ENCODE measurements around the gene SLC35B2.

SLC35B2 gene

DNA sequence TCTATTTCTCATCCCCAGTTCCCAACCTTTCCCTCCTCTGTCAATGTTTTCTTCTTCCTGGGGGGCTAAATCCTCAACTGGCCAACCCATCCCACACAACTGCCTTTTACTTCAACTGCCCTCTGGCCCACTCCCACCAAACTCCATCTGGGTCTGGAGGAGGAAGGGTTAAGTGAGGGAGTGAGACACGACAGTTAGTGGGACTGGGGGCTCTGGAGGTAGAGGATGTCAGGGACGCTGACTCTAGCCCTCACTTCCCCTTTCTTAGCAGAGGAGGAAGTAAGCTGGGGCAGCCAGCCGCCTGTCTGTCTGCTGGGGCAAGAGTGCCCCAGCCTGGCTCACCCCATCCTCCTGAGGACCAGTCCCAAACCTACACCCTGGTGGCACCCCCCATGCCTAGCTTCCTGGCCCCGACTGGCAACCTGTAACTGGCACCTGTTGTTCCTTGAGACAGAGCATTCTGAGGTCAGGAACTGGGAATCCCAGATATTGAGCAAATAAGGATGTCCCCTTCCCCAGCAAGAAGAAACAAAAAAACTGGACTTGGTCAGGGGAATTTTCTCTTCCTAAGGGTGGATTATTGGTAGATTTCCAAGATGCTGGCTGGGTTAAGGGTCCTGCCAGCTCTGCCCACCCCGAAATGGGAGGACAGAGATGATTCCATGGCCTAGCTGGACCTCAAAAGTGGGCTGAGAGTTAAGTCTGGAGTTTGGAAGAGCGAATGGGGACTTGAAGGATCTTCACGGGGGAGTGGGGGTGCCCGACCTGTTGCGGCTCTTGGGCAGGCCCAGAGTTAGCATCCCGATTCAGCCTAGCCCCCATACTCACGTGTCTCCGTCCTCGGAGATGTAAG is 7.1 kb upstream of the SLC35B2 start:
- Histone ChIP-seq H3K36me3 (ENCODE audit: insufficient read depth, low read depth, low read length) (peaks cover 21% of the 10 kb centered on the region), H3K4me1 (ENCODE audit: insufficient read depth, low read length) (peaks cover 36% of the 10 kb centered on the region), H3K27me3 (ENCODE audit: insufficient read depth, low read length) (peaks cover 17% of the 10 kb centered on the region), H3K27ac (ENCODE audit: low read length) (no peak overlapping the region), H3K9me3 (ENCODE audit: insufficient read depth, low read depth, low read length) (no peaks in the 10 kb centered on the region), H3K9ac (ENCODE audit: low read depth, low read length) (peak overlapping the region; percentile 77; the same call in 1 of the 2 replicates), H3K4me3 (ENCODE audit: low read length) (peak overlapping the region; percentile 85)

DNA sequence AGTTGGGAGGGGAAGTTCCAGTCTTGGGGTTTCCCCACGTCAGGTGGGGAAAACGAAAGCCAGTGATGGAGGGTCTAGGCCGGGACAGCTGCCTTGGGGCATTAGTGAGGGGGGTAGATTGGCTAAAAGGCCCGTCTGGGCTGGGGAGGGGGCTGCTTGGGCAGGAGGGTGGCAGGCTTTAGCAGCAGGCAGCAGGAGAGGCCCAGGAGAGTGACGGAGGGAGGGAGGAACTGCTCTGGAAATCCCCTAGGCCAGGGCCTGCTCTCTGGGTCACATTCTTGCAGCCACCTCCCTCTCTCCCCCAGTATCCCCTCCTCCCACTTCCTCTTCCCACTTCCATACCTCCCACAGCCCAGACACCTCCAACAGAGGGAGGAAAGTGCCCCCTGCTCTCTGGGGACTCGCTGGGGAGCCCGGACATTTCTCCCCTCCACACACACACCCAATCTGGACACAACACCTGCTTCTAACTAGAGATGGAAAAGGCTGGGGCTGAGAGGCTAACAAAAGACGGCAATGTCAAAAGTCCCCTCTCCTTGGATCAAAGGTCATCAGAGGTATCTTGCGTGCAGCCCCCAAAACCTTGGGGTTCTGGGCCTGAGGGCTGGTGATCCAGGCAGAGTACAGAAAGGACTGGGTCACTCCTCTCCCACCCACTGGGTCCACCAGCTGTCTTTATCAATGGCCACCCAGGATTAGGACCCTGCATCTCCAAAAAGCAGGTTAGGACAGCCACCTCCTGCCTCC is 6.2 kb upstream of the SLC35B2 start:
- H3K27me3 ChIP-seq (ENCODE audit: insufficient read depth, low read length): peaks cover 8% of the 10 kb centered on the region

DNA sequence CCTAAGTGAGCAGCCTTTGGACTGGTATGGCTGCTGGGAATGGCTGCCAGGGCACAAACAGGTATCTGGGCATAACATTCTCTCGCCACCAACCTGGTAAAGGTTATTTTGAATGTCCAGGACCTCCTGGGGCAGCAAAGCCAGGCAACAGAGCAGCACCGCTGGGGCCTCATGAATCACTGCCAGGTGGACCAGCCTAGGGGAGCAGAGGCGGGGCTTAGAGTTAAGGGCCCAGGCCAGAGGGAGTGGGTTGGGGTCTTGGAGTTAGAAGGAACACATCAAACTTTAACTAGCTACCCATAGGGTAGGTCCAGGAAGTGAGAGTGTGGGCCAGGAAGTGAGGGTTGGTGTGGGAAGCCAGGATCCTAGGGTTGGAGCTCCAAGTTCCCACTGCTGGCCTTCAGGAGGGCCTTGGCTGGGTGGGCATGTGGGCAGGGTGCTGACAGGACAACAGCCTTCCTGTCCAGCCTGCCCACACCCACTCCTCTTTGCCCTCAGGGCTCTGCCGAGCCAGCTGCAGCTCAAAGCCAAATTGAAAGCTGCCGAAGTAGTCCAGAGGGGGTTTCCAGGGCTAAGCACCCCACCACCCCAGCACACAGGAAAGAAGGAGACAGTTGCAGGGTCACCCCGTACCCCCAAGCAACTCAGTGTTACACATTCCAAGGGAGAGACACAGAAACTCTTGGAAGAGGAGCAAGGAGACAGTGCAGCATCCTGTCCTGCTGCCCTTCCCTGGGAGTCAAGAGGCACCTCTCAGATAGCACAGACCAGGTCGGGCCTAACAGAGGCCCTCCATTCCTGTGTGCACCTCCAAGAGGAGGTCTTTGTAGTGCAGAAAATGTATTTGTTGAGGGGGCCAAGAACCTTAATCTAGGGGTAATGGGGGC is 5.4 kb upstream of the SLC35B2 start:
- Histone ChIP-seq H3K27me3 (ENCODE audit: insufficient read depth, low read length) (peaks cover 7% of the 10 kb centered on the region), H3K9me3 (ENCODE audit: insufficient read depth, low read depth, low read length) (no peaks in the 10 kb centered on the region), H3K4me3 (ENCODE audit: low read length) (peak overlapping the region; percentile 85; the same call in 1 of the 2 replicates), H3K9ac (ENCODE audit: low read depth, low read length) (peak overlapping the region; percentile 77; the same call in 1 of the 2 replicates), H3K4me1 (ENCODE audit: insufficient read depth, low read length) (peaks cover 31% of the 10 kb centered on the region), H3K36me3 (ENCODE audit: insufficient read depth, low read depth, low read length) (peaks cover 36% of the 10 kb centered on the region), H3K27ac (ENCODE audit: low read length) (no peak overlapping the region)

More for the DNA sequence above, 6.2 kb upstream of the SLC35B2 start:
- Histone ChIP-seq H3K9ac (ENCODE audit: low read depth, low read length) (peak overlapping the region; percentile 77; the same call in 1 of the 2 replicates), H3K4me1 (ENCODE audit: insufficient read depth, low read length) (peaks cover 33% of the 10 kb centered on the region), H3K4me3 (ENCODE audit: low read length) (peak overlapping the region; percentile 85; the same call in 1 of the 2 replicates), H3K36me3 (ENCODE audit: insufficient read depth, low read depth, low read length) (peaks cover 30% of the 10 kb centered on the region), H3K9me3 (ENCODE audit: insufficient read depth, low read depth, low read length) (no peaks in the 10 kb centered on the region), H3K27ac (ENCODE audit: low read length) (no peak overlapping the region)

DNA sequence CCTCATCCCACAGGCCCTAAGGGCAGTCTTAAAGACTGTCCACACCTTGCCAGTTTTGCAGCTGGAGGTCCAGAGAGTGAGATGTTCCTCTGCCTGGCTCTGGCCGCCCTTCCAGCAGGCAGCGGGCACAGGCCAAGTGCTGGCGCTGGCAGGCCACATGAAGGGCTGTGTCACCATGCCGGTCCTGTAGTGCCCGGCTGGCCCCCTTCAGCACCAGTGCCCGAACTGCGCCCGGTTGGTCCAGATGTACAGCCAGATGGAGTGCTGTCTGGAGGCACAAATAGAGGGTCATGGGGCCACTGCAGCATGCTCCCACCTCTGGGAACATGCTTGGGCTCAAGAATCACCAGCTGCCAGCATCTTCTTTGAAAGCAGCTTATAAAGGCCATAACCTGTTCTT is 4.3 kb upstream of the SLC35B2 start:
- Histone ChIP-seq H3K4me3 (ENCODE audit: low read length) (no peak overlapping the region), H3K27me3 (ENCODE audit: insufficient read depth, low read length) (peaks cover 7% of the 10 kb centered on the region), H3K9me3 (ENCODE audit: insufficient read depth, low read depth, low read length) (no peaks in the 10 kb centered on the region), H3K27ac (ENCODE audit: low read length) (no peak overlapping the region), H3K4me1 (ENCODE audit: insufficient read depth, low read length) (peaks cover 31% of the 10 kb centered on the region), H3K36me3 (ENCODE audit: insufficient read depth, low read depth, low read length) (peaks cover 36% of the 10 kb centered on the region), H3K9ac (ENCODE audit: low read depth, low read length) (no peak overlapping the region)

DNA sequence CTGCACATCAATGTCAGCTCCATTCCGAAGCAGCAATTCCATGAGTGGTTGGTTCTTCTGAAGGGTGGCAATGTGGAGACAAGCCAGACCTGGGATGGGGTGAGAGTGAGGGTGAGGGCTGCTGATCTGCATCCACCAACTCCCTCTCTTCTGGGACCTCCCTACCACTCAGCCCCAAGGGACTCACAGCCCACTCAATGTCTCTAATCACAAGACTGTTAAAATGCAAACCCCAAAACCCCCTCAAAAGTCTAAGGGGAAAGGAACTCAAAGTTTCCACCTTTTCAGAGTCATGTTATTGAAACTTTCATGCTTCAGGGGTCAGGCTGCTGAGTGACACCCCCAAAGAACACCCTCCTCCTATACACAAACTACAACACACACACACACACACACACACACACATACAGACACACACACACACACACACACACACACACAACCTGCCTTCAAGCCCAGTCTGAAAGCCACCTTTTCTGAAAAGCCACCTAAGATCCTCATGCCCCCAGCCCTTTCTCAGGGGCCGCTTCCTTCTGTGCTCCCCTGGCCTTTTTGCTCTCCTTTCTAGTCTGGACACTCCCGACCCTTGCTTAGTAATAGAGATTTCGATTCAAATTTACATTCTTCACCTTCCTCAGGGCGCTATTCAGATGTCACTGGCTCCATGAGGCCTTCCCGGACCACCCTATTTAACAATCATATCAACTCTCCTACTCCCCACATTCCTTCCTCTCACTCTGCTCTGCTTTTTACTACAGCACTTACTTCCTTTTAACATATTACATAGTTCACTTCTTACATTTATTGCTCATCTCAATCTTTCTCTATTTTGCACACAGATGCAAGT is 3.3 kb upstream of the SLC35B2 start:
- peaks cover 33% of the 10 kb centered on the region for H3K4me1 ChIP-seq (ENCODE audit: insufficient read depth, low read length)
- H3K27ac ChIP-seq (ENCODE audit: low read length): no peak overlapping the region
- H3K9me3 ChIP-seq (ENCODE audit: insufficient read depth, low read depth, low read length): no peaks in the 10 kb centered on the region
- peaks cover 38% of the 10 kb centered on the region for H3K36me3 ChIP-seq (ENCODE audit: insufficient read depth, low read depth, low read length)
- no peak overlapping the region for H3K4me3 ChIP-seq (ENCODE audit: low read length)
- H3K9ac ChIP-seq (ENCODE audit: low read depth, low read length): no peak overlapping the region
- peaks cover 7% of the 10 kb centered on the region for H3K27me3 ChIP-seq (ENCODE audit: insufficient read depth, low read length)

DNA sequence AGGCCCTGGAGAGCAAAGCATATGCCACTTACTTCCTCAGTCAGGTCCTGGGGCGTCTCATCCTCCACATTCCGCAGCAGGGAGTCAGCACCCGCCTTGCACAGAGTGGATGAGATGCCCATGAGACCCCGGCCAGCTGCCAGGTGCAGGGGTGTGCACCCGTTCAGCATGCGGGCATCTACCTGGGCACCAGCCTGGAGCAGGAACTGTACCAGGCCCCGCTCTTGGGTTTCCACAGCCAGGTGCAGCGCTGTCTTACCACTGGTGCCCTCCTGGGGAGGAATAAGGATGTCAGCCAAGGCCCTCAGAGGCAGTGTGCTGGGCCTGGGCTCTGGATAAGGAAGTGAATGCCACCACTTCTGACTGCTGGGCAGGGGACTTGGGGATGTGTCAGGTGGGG is 2.7 kb upstream of the SLC35B2 start:
- no peak overlapping the region for H3K27ac ChIP-seq (ENCODE audit: low read length)
- H3K4me3 ChIP-seq (ENCODE audit: low read length): no peak overlapping the region
- H3K36me3 ChIP-seq (ENCODE audit: insufficient read depth, low read depth, low read length): peaks cover 45% of the 10 kb centered on the region
- H3K4me1 ChIP-seq (ENCODE audit: insufficient read depth, low read length): peaks cover 36% of the 10 kb centered on the region
- H3K9ac ChIP-seq (ENCODE audit: low read depth, low read length): no peak overlapping the region
- H3K9me3 ChIP-seq (ENCODE audit: insufficient read depth, low read depth, low read length): no peaks in the 10 kb centered on the region
- peaks cover 7% of the 10 kb centered on the region for H3K27me3 ChIP-seq (ENCODE audit: insufficient read depth, low read length)

DNA sequence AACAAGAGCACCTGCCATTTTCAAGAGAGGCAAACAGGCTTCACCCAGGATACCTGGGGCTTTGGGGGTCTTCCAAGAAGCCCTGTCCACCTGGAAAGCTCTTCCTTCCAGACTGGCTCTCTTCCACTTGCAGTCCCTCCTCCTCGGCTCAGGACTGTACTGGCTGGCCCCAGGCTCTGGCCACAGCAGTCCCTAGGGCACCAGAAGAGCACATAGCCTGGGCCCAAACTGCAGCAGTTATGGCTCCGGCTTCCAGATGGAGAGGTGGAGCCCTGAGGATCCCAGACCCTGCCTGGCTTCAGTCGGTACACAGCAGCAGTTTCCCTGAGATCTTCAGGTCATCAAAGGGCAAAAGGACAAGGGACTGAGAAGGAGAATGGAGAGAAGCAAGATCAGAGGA is 1.6 kb upstream of the SLC35B2 start:
- H3K27ac ChIP-seq (ENCODE audit: low read length): no peak overlapping the region
- no peaks in the 10 kb centered on the region for H3K27me3 ChIP-seq (ENCODE audit: insufficient read depth, low read length)
- H3K4me3 ChIP-seq (ENCODE audit: low read length): no peak overlapping the region
- peaks cover 27% of the 10 kb centered on the region for H3K4me1 ChIP-seq (ENCODE audit: insufficient read depth, low read length)
- no peaks in the 10 kb centered on the region for H3K9me3 ChIP-seq (ENCODE audit: insufficient read depth, low read depth, low read length)
- no peak overlapping the region for H3K9ac ChIP-seq (ENCODE audit: low read depth, low read length)
- H3K36me3 ChIP-seq (ENCODE audit: insufficient read depth, low read depth, low read length): peaks cover 56% of the 10 kb centered on the region

DNA sequence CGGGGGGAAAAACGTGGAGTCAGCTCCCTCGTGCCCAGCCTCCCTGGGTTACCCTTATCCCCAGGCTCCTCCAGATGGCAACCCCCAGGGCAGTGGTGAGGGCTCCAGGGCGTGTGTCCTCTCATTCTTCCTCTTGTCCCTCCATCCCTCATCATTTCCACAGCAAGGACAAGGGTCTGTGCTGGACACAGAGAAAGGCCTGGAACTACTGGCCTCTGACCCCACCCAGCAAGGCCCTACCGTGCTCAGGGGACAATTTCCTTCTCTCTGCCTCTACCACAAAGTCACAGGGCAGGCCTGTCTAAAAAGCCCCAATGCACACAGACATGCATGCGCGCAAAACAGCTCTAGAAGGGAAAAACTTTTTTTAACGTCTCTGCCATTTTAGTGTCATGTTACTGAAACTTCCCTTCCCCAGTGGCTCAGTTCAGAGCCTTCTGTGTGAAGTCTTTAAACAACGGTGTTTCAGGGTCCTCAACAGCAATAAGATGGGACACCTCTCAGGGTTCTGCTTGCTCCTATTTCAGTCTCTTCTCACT is 1.1 kb upstream of the SLC35B2 start:
- H3K9ac ChIP-seq (ENCODE audit: low read depth, low read length): peak overlapping the region; percentile 73; the same call in 1 of the 2 replicates
- H3K4me1 ChIP-seq (ENCODE audit: insufficient read depth, low read length): peaks cover 22% of the 10 kb centered on the region
- no peaks in the 10 kb centered on the region for H3K9me3 ChIP-seq (ENCODE audit: insufficient read depth, low read depth, low read length)
- H3K27ac ChIP-seq (ENCODE audit: low read length): no peak overlapping the region
- H3K27me3 ChIP-seq (ENCODE audit: insufficient read depth, low read length): no peaks in the 10 kb centered on the region
- peaks cover 61% of the 10 kb centered on the region for H3K36me3 ChIP-seq (ENCODE audit: insufficient read depth, low read depth, low read length)
- H3K4me3 ChIP-seq (ENCODE audit: low read length): no peak overlapping the region; the same call in 1 of the 2 replicates

DNA sequence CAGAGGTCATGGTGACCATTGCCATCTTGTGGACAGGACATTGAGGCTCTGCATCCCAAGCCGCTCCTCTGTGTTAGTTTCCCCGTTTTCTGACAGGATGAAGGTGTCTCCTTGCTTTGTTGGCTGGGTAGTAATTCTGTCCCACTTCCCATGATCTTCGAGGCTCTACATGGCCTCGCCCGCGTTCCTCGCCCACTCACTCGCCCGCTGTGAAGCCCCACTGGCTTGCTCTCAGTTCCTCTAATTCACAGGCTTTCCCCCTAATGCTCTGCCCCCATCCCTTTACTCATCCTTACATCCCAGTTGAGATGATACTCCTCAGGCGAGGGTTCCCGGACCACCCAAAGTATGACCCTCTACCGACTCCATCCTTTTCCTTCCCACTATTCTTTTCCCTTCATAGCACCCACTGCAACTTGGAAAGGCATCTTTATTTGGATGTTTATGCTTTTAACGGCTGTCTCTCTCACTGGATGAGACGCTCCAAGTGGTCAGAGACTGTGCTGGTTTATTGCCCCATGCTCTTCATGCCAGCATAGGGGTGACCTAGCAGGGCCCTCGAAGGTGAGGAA is 511 bp upstream of the SLC35B2 start:
- Histone ChIP-seq H3K9me3 (ENCODE audit: insufficient read depth, low read depth, low read length) (no peaks in the 10 kb centered on the region), H3K27me3 (ENCODE audit: insufficient read depth, low read length) (no peaks in the 10 kb centered on the region), H3K27ac (ENCODE audit: low read length) (no peak overlapping the region), H3K9ac (ENCODE audit: low read depth, low read length) (peak overlapping the region; percentile 73; the same call in 1 of the 2 replicates), H3K36me3 (ENCODE audit: insufficient read depth, low read depth, low read length) (peaks cover 66% of the 10 kb centered on the region), H3K4me1 (ENCODE audit: insufficient read depth, low read length) (peaks cover 16% of the 10 kb centered on the region), H3K4me3 (ENCODE audit: low read length) (peak overlapping the region; percentile 91)

DNA sequence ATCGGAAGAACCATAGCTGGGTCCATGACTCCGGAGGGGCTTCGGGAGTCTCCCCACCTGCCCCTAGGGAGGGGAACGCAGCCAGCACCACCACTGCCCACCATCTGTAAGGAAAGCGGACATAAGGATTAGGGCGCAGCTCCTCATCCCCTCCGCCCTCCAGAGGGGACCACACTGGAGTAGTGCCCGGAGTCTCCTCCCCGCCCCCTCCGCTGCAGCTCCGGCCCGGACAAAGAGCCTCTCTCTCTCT is 628 bp downstream of the SLC35B2 start:
- Histone ChIP-seq H3K4me3 (ENCODE audit: low read length) (peak overlapping the region; percentile 91), H3K27ac (ENCODE audit: low read length) (peak overlapping the region; percentile 84), H3K36me3 (ENCODE audit: insufficient read depth, low read depth, low read length) (peaks cover 75% of the 10 kb centered on the region), H3K27me3 (ENCODE audit: insufficient read depth, low read length) (no peaks in the 10 kb centered on the region), H3K9ac (ENCODE audit: low read depth, low read length) (peak overlapping the region; percentile 95), H3K4me1 (ENCODE audit: insufficient read depth, low read length) (peaks cover 9% of the 10 kb centered on the region), H3K9me3 (ENCODE audit: insufficient read depth, low read depth, low read length) (no peaks in the 10 kb centered on the region)
